ENCODE results near the gene OSGEP. TPM values are rescaled to one million over a fixed set of nuclear protein-coding genes. Genes with fewer than 3 reads are reported as not detected.

OSGEP gene
- total and polyA plus RNA-seq, 2 of the 13 experiments (the other 11 are each of a cell fraction or from before 2014, with no cell fraction given): 39.7 to 41.1 TPM

- H2AFZ ChIP-seq (ENCODE audit: low read length): no peak overlapping the region
- no peak for FAIRE-seq
- in situ Hi-C loops (cut with HindIII; ENCODE audit: extremely low pct_ligation_motif_present, low pct_unique_long_range_greater_than_20kb): no loop called here
- no peak for ATAC-seq
- WGBS (ENCODE audit: low lambda C conversion rate): 91% methylated on average over 4 of the region's 4 CpGs
- peaks cover 33% of the 10 kb centered on the region for H3K4me1 ChIP-seq (ENCODE audit: insufficient read depth, low read length)
- intact Hi-C loops (cut with micrococcal nuclease; ENCODE audit: unreplicated experiment): no loop called here
- CTCF ChIA-PET (ENCODE audit: low intra/inter-chr PET ratio, low total read pairs): no interaction called here
- no peaks in the 10 kb centered on the region for H3K36me3 ChIP-seq (replicated peaks in 1 of 2; ENCODE audit: control insufficient read depth in 1 of 2, insufficient read depth in 2 of 2, low read length in 2 of 2)
- no peak overlapping the region for H3K4me3 ChIP-seq (replicated peaks in 1 of 3; ENCODE audit: insufficient read depth in 1 of 3, low read depth in 2 of 3, low read length in 3 of 3)
- POLR2A ChIA-PET: no interaction called here
- no peaks in the 10 kb centered on the region for H3K79me2 ChIP-seq (ENCODE audit: insufficient read depth, low read length)
- no peak overlapping the region for H3K4me2 ChIP-seq (ENCODE audit: low read depth, low read length)
- H4K20me1 ChIP-seq (ENCODE audit: insufficient read depth, low read length): no peaks in the 10 kb centered on the region
- no peak for DNase-seq (ENCODE audit: low spot score)
- TF ChIP-seq DPF2 (CRISPR knock-in tag; IDR thresholded peaks at IDR 0.05; ENCODE audit: borderline replicate concordance, low read depth) (no peak), ZNF121 (CRISPR knock-in tag; IDR thresholded peaks at IDR 0.05) (no peak), CERS6 (CRISPR knock-in tag; IDR thresholded peaks at IDR 0.05) (no peak), MIER2 (CRISPR knock-in tag; IDR thresholded peaks at IDR 0.05) (no peak), ZNF782 (CRISPR knock-in tag; IDR thresholded peaks at IDR 0.05; ENCODE audit: borderline replicate concordance) (no peak), FOSL1 (CRISPR knock-in tag; IDR thresholded peaks at IDR 0.05; ENCODE audit: borderline replicate concordance) (no peak), ETV5 (CRISPR knock-in tag; IDR thresholded peaks at IDR 0.05; ENCODE audit: borderline replicate concordance) (no peak), JUNB (CRISPR knock-in tag; IDR thresholded peaks at IDR 0.05; ENCODE audit: borderline replicate concordance) (no peak), ZNF672 (CRISPR knock-in tag; IDR thresholded peaks at IDR 0.05) (no peak), REL (CRISPR knock-in tag; conservative IDR thresholded peaks at IDR 0.05) (no peak), ZFP37 (CRISPR knock-in tag; IDR thresholded peaks at IDR 0.05; ENCODE audit: borderline replicate concordance) (no peak), GABPA (IDR thresholded peaks at IDR 0.05; ENCODE audit: low read depth, low read length) (no peak), GABPA (CRISPR knock-in tag; IDR thresholded peaks at IDR 0.05; ENCODE audit: low read depth) (no peak), ZMAT3 (CRISPR knock-in tag; conservative IDR thresholded peaks at IDR 0.05) (no peak), MIER3 (CRISPR knock-in tag; IDR thresholded peaks at IDR 0.05; ENCODE audit: borderline replicate concordance) (no peak), CENPX (CRISPR knock-in tag; IDR thresholded peaks at IDR 0.05) (no peak), SP1 (IDR thresholded peaks at IDR 0.05) (no peak), SP1 (CRISPR knock-in tag; IDR thresholded peaks at IDR 0.05) (no peak)
- TF ChIP-seq, protein P1, sequence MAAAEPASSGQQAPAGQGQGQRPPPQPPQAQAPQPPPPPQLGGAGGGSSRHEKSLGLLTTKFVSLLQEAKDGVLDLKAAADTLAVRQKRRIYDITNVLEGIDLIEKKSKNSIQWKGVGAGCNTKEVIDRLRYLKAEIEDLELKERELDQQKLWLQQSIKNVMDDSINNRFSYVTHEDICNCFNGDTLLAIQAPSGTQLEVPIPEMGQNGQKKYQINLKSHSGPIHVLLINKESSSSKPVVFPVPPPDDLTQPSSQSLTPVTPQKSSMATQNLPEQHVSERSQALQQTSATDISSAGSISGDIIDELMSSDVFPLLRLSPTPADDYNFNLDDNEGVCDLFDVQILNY (CRISPR knock-in tag; conservative IDR thresholded peaks at IDR 0.05): no peak
- TF ChIP-seq, protein P2, sequence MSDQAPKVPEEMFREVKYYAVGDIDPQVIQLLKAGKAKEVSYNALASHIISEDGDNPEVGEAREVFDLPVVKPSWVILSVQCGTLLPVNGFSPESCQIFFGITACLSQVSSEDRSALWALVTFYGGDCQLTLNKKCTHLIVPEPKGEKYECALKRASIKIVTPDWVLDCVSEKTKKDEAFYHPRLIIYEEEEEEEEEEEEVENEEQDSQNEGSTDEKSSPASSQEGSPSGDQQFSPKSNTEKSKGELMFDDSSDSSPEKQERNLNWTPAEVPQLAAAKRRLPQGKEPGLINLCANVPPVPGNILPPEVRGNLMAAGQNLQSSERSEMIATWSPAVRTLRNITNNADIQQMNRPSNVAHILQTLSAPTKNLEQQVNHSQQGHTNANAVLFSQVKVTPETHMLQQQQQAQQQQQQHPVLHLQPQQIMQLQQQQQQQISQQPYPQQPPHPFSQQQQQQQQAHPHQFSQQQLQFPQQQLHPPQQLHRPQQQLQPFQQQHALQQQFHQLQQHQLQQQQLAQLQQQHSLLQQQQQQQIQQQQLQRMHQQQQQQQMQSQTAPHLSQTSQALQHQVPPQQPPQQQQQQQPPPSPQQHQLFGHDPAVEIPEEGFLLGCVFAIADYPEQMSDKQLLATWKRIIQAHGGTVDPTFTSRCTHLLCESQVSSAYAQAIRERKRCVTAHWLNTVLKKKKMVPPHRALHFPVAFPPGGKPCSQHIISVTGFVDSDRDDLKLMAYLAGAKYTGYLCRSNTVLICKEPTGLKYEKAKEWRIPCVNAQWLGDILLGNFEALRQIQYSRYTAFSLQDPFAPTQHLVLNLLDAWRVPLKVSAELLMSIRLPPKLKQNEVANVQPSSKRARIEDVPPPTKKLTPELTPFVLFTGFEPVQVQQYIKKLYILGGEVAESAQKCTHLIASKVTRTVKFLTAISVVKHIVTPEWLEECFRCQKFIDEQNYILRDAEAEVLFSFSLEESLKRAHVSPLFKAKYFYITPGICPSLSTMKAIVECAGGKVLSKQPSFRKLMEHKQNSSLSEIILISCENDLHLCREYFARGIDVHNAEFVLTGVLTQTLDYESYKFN (CRISPR knock-in tag; conservative IDR thresholded peaks at IDR 0.05): no peak
- TF ChIP-seq, protein P3, sequence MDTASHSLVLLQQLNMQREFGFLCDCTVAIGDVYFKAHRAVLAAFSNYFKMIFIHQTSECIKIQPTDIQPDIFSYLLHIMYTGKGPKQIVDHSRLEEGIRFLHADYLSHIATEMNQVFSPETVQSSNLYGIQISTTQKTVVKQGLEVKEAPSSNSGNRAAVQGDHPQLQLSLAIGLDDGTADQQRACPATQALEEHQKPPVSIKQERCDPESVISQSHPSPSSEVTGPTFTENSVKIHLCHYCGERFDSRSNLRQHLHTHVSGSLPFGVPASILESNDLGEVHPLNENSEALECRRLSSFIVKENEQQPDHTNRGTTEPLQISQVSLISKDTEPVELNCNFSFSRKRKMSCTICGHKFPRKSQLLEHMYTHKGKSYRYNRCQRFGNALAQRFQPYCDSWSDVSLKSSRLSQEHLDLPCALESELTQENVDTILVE (CRISPR knock-in tag; IDR thresholded peaks at IDR 0.05): no peak
- BruUV-seq (replicated peaks): no TSS peak
- peaks cover 0 to 10% of the 10 kb centered on the region in 2 experiments; a peak in 1 of 5 replicates for H3K27me3 ChIP-seq (ENCODE audit: control insufficient read depth in 1 of 2, insufficient read depth in 2 of 2, low read length in 2 of 2)
- H3K9me3 ChIP-seq (ENCODE audit: low read length): no peaks in the 10 kb centered on the region
- no peak overlapping the region for H3K9ac ChIP-seq (ENCODE audit: insufficient read depth, low read depth, low read length)
- no peak overlapping the region for H3K27ac ChIP-seq (ENCODE audit: extremely low read length, insufficient read depth, low read length)
Observed at GRCh38 chr14:20492486-20492885, 37.9 kb upstream of the OSGEP start.
